Endothelial cell (in vitro differentiated cells): Measurements from ENCODE around the gene FGD2. TPM values are rescaled to one million over a fixed set of nuclear protein-coding genes. Genes with fewer than 3 reads are reported as not detected.

Source experiments
- DNase-seq: peaks from one replicate; pipeline ENCODE4 v3.0.0; 2021; ENCODE audit warnings: low spot score
- H3K27ac Mint-ChIP-seq: one replicate; pipeline ENCODE4 v1.8.0; 2021; ENCODE audit warnings: mixed read lengths, inconsistent platforms; ENCODE audit not compliant: unreplicated experiment
- H3K27me3 Mint-ChIP-seq: one replicate; pipeline ENCODE4 v1.8.0; 2021; ENCODE audit warnings: mild to moderate bottlenecking, moderate library complexity, mixed read lengths, inconsistent platforms; ENCODE audit not compliant: unreplicated experiment
- H3K36me3 Mint-ChIP-seq: one replicate; pipeline ENCODE4 v1.8.0; 2021; ENCODE audit warnings: mild to moderate bottlenecking, low read depth, mixed read lengths, inconsistent platforms; ENCODE audit not compliant: unreplicated experiment
- H3K4me1 Mint-ChIP-seq: one replicate; pipeline ENCODE4 v1.8.0; 2021; ENCODE audit warnings: mild to moderate bottlenecking, mixed read lengths, inconsistent platforms; ENCODE audit not compliant: unreplicated experiment
- H3K4me3 Mint-ChIP-seq: one replicate; pipeline ENCODE4 v1.8.0; 2021; ENCODE audit warnings: mild to moderate bottlenecking, mixed read lengths, inconsistent platforms; ENCODE audit not compliant: unreplicated experiment
- H3K9me3 Mint-ChIP-seq: one replicate; pipeline ENCODE4 v1.8.0; 2021; ENCODE audit warnings: mixed read lengths, inconsistent platforms; ENCODE audit not compliant: unreplicated experiment
- total RNA-seq: library from RNA; stranded (reverse); fragmentation: NEBNext Ultra II Directional; extraction: Animal tissue kit (Norgen Biotek cat#: 25700); gene quantifications from one replicate; pipeline ENCODE4 v1.2.1, GENCODE V29; 2021; ENCODE audit not compliant: unreplicated experiment
- TF ChIP-seq, protein P1 (sequence below): fragments of 200-600 bp; sonication (generic); IDR thresholded peaks from one replicate; pipeline ENCODE4 v1.5.0; 2021; ENCODE audit warnings: antibody characterized with exemption; ENCODE audit not compliant: unreplicated experiment

FGD2 gene
- total RNA-seq, 1 donor from 2014 or later: 0.10 TPM

DNA sequence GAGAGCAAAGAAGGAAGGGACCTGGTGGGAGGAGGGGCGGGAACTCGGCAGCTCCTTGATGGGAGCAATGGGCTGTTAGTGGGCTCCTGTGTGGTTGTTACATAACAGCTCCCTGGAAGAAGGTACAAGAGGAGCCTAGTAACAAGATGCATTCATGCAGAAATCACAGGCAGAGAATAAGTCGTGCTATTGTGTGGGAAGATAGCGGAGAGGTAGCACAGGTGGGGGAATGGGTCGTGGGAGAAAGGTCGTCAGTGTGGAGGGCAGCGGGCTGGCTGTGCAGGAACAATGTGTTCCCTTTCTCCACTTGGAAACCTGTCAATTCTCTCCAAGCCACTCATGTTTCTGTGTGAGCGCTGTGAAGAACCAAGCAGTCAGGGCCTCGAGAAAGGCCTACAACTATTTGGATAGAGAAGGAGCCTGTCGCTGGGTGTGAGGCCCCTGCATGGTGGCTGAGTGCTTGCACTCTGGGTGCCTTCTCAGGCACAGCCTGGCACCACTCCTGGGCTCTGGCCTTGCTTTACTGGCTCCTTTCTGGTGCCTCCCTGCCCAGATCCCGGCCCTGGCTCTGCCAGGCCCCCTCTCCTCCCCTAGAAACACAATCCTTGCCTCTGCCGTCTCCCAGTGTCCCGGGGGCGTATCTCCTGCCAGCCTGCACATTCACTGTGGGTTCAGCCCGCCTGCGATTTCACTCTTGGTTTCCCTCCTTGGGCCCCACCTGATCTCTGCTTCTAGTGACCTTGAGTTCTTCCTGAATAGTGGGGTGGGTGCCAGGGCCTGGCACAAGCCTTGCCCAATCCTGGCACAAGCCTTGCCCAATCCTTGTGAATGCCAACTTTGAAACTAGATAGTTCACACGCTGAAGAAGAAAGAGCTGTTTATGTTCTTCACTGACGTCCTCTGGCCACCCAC, 7.4 kb upstream of the FGD2 start:
- H3K4me3 Mint-ChIP-seq: no peak overlapping the region
- no peaks in the 10 kb centered on the region for H3K9me3 Mint-ChIP-seq
- no peaks in the 10 kb centered on the region for H3K36me3 Mint-ChIP-seq
- TF ChIP-seq, protein P1, sequence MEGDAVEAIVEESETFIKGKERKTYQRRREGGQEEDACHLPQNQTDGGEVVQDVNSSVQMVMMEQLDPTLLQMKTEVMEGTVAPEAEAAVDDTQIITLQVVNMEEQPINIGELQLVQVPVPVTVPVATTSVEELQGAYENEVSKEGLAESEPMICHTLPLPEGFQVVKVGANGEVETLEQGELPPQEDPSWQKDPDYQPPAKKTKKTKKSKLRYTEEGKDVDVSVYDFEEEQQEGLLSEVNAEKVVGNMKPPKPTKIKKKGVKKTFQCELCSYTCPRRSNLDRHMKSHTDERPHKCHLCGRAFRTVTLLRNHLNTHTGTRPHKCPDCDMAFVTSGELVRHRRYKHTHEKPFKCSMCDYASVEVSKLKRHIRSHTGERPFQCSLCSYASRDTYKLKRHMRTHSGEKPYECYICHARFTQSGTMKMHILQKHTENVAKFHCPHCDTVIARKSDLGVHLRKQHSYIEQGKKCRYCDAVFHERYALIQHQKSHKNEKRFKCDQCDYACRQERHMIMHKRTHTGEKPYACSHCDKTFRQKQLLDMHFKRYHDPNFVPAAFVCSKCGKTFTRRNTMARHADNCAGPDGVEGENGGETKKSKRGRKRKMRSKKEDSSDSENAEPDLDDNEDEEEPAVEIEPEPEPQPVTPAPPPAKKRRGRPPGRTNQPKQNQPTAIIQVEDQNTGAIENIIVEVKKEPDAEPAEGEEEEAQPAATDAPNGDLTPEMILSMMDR: no peak
- H3K4me1 Mint-ChIP-seq: no peaks in the 10 kb centered on the region
- no peak overlapping the region for H3K27ac Mint-ChIP-seq
- DNase-seq: no peak
- H3K27me3 Mint-ChIP-seq: peaks cover 1% of the 10 kb centered on the region

DNA sequence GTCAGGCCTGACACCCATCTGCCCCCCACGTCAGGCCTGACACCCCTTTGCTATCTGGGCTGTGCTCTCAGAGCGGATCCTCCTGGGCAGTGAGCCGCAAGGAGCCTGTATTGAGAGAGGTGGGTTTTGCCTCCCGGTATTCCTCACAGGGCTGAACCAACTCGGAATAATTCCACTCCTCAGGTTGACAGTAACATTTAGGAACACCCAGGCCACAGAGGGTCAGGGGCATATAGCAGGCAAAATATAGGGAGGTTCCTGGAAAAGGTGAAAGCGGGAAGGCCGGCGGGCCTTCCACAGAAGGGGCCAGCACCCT, 6.8 kb upstream of the FGD2 start:
- no peak for DNase-seq
- Mint-ChIP-seq H3K27me3 (peaks cover 1% of the 10 kb centered on the region), H3K4me1 (no peaks in the 10 kb centered on the region), H3K9me3 (no peaks in the 10 kb centered on the region), H3K36me3 (no peaks in the 10 kb centered on the region), H3K27ac (no peak overlapping the region), H3K4me3 (no peak overlapping the region)
- TF ChIP-seq, protein P1: no peak

DNA sequence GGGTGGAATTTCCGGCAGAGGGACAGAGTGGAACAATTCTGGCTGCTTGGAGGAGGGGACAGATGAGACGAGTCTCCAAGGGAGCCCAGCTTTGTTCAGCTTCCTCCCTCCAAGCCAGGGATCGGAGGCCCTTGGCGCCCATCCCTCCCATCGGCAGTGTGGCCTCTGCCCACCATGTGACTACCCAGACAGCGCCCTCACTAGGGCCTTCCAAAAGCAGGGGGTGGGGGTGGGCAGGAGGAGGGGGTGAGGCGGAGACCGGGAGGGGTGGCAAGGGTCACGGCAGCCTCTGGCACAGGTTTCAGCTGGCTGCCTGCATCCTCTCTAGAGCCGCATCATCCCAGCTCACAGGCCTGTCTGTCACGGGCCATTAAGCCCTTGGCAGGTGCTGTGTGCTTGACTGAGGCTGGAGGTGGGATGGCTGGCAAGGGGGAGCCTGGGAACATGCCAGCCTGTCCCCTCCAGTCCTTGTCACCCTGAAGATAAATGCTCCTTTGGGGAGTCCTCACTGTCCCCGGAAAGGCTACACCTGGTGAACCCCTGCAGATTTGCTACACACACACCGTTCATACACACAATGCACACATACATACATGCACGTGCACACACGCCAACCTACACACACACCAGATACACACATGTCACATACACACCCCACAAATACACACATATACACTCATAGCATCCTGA, 6.2 kb upstream of the FGD2 start:
- Mint-ChIP-seq H3K9me3 (no peaks in the 10 kb centered on the region), H3K27me3 (peaks cover 1% of the 10 kb centered on the region), H3K4me1 (no peaks in the 10 kb centered on the region), H3K36me3 (no peaks in the 10 kb centered on the region), H3K27ac (no peak overlapping the region), H3K4me3 (no peak overlapping the region)
- TF ChIP-seq, protein P1: no peak
- DNase-seq: no peak

DNA sequence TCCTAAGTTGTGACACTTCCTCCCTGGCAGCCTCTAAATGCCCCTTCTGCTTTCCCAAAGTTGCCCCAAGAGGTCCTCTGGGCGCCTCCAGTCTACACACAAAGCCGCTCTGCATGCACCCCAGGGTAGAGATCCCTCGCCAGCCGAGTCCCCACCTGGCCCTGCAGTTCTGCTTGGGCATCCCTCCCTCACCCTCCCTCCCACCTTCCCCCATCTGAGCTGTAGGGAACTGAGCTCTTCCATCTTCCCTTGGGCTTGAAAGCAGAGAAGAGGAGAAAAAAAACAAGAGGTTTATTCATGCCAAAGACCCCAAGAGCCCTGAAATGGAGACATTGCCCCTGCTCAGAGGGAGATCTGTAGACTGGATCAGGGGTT, 5.7 kb upstream of the FGD2 start:
- Mint-ChIP-seq H3K27ac (no peak overlapping the region), H3K4me1 (no peaks in the 10 kb centered on the region), H3K36me3 (no peaks in the 10 kb centered on the region), H3K27me3 (peaks cover 1% of the 10 kb centered on the region), H3K4me3 (no peak overlapping the region), H3K9me3 (no peaks in the 10 kb centered on the region)
- TF ChIP-seq, protein P1: no peak
- no peak for DNase-seq
